Stimulated activated CD4-positive, alpha-beta T cell treated with anti-CD3 and anti-CD28 coated beads, TNF-alpha, amount 100 ng/mL, for 24 hours (primary cell): Measurements from ENCODE around the gene FARP2.
"Not testable (repeated sequence)": the region's sequence is repeated elsewhere in the genome, so short reads cannot be mapped to it uniquely, and the experiment has no call there.

Experiments
- DNase-seq, 3 experiments: peaks; one replicate each; pipeline ENCODE4 v3.0.0-alpha.2; 2020; ENCODE audit warnings: low read depth in 3 of 3

The FARP2 gene

DNA sequence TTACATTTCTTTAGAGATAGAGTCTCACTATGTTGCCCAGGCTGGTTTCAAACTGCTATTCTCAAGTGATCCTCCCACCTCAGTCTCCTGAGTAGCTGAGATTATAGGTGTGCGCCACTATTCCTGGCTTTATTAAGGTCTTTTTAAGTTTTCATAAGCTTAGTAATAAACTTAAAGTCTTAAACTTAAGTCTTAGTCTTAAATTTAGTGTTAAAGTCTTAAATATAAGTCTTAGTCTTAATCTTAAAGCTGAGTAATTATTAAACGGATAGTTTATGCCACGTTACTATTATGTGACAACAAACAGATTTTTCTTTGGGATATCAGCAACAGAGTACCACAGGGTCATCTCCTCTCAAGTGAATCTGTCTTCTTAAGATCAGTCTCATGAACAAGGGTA, 12.6 kb downstream of the FARP2 start:
- no peak for DNase-seq

DNA sequence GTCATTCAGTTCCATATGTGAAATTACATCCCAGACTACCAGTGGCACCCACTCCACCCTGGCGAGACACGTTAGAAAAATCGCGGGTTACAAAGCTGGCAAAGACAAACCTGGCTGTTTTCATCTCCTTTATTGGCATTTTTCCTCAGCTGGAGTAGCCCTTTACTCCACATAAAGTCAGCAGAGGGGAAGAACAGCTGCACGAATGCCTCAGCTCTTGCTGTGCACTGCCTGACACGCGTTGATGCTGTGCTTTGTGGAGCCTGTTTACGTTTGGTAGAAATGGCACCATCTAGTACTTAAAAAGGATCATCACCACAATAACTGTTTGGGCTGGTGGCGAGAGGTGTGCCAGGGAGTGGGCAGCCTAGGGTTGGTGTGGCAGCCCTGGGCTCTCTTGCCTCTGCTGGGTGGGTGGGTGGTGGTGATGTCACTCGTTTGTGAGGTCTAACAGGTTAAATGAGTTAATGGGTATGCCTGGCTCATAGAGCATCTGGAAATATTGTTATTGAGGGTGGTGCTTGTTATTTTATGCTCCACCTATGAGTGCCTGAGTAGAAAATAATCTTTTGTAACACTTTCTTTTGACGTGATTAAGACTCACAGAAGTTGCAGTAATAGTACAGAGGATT, 16.4 kb downstream of the FARP2 start:
- DNase-seq = no peak

DNA sequence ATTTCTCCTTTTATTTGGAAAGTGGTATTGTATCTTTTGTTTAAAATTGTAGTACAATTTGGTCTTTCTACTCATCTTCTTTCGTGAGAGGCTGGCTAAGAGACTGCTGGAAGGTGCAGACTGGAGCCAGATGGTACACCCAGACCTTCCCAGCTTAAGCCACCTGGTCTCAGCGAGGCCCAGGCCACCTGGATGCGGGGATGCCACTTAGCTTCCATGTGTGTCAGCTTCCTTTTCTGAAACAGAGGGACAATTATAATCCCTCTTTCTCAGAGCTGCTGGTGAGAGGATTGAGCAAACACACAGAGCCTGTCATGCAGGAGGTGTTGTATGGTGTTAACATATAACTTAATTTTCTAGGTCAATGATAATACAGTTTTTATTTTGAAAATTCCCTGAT, 17.4 kb downstream of the FARP2 start:
- no peak for DNase-seq

DNA sequence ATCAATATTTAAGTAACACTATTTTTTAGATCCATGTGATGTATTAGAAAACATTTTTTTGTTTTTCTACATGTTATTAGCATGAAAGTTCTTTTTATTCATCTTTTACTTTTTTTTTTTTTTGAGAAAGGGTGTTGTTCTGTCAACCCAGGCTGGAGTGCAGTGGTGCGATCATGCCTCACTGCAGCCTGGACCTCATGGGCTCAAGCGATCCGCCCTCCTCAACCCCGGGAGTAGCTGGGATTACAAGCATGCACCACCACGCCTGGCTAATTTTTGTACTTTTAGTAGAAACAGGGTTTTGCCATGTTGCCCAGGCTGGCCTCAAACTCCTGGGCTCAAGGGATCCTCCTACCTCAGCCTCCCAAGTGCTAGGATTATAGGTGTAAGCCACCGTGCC, 17.8 kb downstream of the FARP2 start:
- DNase-seq = not testable (repeated sequence)

DNA sequence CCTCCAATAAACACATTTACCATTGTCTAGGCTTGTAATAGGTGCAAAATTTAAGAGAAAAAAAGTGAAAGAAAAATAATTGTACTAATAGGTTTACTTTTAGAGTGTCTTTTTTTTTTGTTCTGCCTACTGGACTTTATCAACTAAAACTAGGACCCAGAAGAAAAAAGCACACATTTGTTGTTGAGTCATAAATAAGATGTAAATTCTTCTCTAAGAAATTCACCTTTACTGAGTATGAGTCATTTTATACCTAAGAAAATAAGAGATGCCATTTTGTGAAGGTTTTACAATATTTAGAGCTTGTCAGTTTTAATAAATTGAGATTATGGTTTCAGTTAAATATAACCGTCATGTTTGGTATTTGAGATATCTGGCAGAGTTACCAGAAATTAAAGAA, 19.2 kb downstream of the FARP2 start:
- no peak for DNase-seq

DNA sequence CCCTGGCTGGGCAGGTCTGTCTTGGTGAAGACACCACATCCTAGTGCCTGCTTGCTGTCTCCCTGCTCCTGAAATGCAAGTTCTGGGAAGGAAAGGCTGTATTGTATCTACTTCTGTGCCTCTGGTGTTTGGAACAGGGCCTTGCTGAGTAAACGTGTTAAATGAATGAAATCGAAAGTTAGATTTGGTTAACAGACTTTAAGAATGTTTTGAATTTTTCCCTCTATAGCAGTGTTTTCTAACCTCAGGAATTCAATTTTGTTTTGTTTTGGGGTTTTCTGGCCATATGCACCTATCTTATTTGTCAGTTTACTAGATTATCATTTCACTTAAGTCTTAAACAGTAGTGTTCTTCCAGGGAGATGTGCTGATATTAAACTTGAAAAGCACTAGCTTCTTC, 20.7 kb downstream of the FARP2 start:
- no peak for DNase-seq

DNA sequence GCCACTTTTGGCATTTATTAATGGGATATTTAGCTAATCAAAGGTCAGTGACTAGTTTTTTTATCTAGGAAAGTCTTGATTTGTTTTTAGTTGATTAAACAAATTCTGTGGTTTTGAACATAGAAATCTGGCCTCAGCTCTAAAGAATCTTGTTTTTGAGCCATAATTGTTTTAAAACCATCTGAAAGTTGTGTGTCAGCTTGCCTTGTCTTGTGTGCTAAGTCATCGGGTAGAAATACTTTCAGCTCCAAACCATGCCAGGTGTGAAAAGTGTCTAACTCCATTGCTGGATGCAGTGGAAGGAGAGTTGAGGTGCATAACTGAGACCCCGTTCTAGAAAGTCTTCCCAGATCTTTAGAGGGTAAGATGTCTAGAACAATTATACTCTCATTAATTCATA, 22.7 kb downstream of the FARP2 start:
- DNase-seq = no peak

DNA sequence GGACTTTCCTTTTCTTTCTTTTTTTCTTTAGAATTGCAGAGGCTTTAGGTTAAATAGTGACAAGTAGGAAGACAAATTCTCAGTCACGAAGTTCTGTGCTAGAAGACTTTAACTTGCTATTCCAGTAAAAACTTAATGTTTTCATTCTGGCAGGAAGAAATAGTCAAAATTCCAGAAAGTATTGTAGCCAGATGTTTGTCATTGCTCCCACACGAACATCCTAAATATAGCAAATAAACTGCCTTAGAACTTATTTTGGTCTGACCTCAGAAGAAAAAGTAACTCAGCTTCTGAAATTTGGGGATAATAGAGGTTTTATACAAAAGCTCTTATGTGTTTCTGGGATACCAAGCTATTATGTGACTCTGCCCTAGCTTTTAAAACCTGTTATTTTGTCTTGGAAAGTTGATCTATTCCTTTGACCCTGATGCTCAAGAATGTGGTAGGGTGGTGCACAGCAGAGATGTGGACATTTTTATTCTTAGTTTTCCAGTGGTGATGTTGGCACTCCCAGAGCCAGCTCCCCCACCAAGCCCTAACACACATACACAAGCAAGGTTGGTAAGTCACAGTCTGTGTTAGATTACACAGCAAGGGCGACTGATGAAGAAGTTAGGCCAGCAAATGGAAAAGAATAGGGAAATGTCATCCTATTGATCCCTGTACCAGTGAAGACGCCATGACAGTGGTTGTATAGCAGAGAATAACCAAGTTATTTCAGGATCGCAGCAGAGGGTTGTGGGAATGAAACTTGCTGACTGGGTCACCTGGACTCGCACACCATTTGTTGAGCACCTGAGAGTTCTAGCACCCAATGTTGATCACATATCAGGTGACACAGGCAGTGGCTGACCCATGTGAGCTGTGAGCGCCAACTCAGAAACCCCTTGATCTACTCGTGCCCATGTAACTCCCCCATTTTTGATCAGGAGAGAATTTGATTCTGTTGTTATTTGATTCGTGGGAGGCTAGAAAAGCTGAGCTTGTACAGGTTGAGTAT, 23.7 kb downstream of the FARP2 start:
- no peak for DNase-seq

DNA sequence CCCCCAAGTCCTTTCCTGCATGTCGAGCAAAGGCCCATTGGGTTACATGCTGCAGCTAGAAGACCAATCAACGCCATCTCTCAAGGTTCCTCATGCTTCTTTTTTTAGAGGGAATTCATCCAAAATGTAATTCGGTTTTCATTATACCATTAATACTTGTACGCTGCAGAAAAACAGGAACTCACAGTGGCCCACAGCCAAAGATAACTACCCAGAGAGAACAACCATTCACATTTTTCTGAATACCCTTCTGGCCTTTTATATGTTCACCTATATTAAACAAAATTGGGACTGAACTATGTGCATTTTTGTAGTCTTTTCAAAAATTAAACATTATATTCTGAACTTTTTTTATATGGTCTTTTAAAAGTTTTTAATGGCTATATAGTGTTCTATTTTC, 25.8 kb downstream of the FARP2 start:
- DNase-seq = no peak

DNA sequence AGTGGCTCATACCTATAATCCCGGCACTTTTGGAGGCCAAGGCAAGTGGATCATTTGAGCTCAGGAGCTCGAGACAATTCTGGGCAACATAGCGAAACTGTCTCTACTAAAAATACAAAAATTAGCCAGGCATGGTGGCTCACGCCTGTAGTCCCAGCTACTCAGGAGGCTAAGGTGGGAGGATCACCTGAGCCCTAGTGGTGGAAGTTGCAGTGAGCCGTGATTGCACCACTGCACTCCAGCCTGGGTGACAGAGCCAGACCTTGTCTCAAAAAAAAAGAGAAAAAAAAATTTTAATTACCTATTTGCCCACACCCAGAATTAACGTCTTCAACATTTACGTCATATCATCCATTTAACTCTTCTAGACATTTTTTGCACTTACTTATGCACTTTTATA, 29.4 kb downstream of the FARP2 start:
- DNase-seq = not testable (repeated sequence)

DNA sequence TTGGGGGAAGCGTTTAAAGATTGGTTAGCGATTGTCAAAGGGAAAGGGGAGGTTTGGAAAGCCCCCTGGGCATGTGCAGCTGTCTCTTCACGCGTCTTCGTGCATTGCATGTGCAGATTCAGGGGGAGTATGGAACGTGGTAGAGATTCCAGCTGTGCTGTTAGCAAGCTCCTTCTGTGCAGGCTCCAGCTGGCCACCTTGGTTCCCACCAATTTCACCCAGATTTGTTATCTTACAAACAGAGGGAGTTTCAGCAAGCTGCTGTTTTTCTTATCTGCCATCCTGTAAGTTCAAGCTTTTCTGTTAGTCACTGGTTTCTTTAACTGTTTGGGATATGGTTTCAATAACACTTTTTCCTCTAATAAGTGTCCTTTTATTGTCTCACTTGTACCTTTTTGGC, 30.4 kb downstream of the FARP2 start:
- DNase-seq = no peak

DNA sequence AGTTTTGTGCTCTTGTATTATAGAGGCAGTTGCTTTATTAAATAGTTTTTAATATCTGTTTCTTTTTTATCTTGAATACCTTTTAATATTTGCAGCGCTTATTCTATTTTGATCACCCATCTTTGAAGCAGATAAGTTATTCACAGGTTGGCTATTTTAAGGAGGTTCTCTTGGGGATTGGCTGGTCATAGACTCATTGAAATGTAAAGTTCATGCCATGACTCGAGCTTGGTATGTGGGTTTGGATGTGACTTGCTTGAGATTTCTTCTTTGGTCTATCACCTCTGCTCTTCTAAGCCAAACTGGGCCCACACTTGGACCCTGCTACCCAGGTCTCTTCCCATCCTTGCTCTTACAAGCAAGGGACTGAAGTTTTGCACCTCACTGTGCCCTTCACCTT, 33.6 kb downstream of the FARP2 start:
- DNase-seq = no peak

DNA sequence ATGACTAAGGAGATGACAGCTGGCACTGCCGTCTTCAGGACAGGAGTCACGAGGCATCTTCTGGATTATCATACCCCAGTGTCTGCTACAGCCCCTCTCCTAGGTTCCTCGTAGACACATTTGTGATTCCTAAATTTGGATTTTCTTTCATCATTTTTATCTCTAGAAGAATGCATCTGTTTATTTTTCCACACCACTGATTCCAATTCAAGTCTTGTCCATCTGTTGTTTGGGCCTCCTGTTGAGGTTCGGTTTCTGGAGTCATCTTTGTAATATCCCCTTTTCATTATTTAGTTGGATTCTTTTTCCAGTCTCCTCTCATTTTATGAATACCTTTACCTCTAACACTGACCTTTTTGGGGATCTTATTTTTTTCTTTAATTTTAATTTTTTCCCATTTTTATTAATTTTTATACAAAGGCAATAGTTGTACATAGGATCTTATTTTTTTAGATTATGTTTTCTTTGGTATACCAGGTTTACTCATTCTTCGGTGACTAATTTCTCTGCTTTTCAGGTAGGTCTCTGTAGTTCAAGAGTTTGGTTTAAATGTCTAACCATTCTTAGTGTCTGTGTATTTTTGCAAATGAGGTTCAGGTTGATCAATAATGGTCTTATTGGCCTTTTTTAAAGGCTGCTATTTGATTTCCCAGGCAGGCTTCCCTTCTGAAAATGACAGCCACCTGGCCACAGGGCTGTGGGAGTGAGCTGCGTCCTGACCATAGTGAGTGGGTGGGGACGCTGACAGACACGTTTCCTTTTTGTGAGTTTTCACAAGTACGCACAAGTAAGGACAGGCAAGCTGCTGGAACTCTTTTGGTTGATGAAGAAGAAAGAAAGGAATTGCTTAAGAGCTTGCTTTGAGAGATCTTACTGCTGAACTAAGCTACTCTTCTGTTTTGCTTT, 34.5 kb downstream of the FARP2 start:
- DNase-seq = no peak

DNA sequence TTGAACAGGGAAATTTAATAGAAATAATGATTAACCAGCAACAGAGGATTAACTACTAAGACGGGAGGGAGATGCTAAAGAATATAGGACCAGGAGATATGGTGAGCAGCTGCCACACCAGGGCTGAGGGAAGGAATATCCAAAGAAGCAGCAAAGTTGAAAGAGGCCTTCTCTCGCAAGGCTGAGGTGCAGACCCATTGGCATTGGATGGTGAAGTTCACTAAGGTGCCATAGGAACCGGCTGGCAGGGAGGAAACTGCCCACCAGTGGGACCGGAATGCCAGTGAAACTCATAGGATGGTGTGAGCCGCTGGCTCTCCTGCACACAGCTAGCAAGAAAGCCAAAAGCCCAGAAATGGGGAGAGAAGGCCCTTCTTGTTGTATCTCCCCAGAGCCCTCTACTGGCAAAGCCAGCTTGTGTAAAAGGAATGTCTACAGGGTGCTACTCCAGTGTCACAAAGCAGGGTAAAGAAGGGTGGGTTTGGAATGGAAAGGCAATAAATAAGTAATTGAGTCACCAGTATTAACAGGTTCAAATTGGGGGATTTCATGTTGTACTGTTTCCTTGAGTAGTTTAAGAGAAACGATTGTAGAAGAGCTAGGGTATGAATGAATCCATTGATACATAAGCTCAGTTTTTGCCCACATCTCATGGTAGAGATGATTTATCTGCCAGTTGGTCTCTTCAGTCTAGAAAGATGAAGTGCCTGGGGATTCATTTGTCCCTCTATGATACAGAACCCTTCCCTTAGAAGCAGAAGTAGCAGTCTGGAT, 36.0 kb downstream of the FARP2 start:
- DNase-seq = no peak

DNA sequence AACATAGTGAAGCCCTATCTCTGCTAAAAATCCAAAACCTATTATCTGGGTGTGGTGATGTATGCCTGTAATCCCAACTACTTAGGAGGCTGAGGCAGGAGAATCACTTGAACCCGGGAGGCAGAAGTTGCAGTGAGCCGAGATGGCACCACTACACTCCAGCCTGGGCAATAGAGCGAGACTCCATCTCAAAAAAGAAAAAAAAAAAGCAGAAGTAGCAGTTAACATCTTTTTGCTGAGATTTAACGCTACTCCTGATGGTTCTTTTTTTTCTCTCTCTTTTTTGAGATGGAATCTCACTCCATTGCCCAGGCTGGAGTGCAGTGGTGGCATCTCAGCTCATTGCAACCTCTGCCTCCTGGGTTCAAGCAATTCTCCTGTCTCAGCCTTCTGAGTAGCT, 36.7 kb downstream of the FARP2 start:
- not testable (repeated sequence) for DNase-seq

DNA sequence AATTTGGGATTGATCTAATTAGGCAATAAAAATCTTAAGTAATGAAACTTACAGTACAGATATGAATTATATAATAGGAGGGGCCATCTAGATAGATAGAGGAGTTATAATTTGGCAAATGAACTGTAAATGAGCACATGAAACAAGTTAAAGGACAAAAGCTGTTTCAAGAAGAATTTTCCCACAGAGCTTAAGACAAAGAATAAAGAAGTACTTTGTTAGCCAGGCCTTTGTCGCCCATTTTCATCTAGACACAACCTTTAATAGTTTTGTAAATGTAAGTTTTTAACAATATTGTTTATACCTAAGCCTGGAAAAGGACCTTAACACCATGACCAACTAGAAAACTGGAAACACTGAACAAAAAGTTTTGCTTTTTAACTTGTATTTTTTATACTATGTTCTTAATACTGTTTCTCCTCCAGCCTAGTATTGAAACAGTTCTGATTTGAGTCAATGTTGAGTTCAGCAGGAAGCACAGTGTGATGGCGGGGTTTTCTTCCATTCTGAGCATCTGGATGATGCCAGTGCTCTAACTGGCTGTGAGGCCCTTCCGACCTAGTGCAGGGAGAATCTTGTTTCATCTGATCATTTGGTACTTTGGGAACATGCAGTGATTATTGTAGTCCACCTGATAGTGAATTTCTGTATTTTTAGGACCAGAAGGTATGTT, 37.6 kb downstream of the FARP2 start:
- no peak for DNase-seq

DNA sequence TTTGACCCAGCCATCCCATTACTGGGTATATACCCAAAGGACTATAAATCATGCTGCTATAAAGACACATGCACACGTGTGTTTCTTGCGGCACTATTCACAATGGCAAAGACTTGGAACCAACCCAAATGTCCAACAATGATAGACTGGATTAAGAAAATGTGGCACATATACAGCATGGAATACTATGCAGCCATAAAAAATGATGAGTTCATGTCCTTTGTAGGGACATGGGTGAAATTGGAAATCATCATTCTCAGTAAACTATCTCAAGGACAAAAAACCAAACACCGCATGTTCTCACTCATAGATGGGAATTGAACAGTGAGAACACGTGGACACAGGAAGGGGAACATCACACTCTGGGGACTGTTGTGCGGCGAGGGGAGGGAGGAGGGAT, 40.7 kb downstream of the FARP2 start:
- DNase-seq = not testable (repeated sequence)

DNA sequence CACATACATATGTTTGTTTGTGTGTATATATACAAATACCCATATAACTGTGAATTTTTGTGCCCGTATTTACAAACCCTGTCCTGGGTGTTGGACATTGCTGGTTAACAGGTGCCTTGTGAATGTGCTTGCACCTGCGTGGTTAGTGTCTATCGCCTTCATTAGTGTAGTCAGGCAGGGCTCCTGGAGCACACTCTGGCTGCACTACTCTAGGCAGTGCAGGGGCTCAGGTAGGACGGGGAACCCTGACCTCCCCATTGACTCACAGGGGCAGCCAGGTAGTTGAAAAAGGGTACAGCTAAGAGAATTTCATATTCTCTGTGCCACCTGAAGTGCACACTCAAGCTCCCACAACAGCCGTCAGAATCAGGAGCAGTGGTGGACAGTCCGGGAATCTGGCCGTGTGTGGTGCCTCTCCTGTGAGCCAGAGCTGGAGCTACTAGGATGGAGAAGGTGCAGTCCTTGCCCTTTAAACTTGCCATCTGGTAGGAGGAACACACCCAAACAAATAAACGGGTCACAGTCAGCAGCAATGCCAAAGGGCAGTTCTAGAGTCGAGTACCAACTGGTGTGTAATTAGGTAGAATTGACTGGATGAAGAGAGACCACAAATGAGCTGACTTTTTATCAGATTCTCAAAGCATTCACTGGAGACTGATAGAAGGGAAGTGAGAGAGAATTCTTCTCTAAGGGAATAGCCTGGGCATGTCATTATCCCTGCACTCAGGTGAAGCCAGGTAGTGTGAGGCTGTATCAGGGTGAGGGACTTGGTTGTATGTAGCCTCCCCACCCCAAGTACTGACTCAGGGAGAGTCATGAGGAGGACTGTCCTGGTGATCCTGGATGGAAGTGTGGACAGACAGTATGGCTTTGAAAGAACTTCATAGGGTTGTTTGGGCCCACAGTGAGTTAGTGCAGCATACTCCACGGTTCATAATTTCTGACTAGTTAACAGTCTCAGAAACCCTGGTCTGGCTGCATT, 44.1 kb downstream of the FARP2 start:
- DNase-seq = no peak

DNA sequence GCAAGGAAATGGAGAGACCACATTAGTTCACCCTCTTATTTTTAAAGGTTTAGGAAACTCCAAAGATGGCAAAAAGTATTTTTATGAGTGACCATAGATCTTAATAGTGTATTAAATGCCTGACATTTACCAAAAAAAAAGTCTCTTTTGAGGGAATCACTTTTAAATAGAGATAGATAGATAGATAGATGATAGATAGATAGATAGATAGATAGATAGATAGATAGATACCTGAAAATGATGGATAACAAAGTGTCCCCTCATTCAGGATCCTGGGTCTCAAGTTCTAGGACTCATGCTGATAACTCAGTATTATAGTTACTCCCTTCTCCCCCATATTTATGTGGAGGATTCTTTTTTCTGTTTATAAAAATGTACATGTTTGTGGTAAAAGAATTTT, 52.8 kb downstream of the FARP2 start:
- no peak for DNase-seq

DNA sequence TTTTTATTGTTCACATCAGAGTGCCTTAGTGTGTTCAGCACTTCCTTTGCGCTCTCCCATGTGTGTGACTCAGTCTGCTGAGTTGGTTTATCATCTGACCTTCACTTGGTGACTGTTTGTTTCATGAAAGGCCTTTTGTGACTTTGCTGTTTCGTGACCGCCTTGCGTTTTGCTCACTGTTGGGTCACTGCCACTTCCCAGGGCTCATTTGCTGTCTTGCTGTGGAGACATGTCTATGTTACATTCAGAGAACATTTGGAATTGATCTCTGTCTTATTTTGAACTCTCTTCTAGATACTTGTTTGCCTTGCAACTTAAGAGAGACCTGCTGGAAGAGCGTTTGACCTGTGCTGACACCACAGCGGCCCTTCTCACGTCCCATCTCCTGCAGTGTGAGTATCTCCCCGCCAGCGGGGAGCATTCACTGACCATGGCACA, 54.7 kb downstream of the FARP2 start:
- DNase-seq = no peak
